ENCODE results near the gene CLEC9A. TPM values are rescaled to one million over a fixed set of nuclear protein-coding genes. Genes with fewer than 3 reads are reported as not detected.

Gene CLEC9A
- under 1 TPM in 3 of 6 donors, not detected in 3; 0.31 to 0.89 (median 0.57) TPM for total RNA-seq

DNA sequence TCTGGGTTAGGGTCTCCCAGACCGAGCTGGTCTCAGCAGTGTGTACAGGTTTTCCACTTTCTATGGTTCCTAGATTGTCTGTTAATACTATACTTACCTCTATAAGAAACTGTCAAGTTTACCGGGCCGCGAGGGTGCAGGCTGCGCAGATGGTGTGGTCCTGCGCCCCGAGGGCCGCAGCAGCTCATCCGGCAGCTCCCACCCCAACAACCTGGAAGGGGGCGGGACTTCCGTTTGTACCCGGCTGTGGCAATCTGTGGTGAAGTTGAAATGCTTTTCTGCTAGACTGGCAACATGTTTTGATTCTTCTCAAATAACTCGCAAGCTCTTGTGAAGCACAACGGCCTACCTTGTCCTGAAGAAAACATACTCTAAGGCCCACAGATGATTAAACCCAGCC, at the start of gene CLEC9A:
TSS of gene CLEC9A (plus strand) at position 237 of the 400 bp plus-strand sequence. CDS start 22,006 bp downstream, outside the sequence.
- 78 to 91% methylated on average over 14 of the region's 14 CpGs for WGBS, 2 donors
- no peaks in the 10 kb centered on the region for H3K27me3 ChIP-seq
- DNase-seq (peak in 1 of 2 donors; percentile 48), ATAC-seq (ENCODE audit: low FRiP score in 2 of 2) (no peak)
- H3K9me3 ChIP-seq: no peaks in the 10 kb centered on the region
- H3K27ac ChIP-seq: peak within 1 kb of the TSS in 2 of 4 donors; percentile 17 to 32
- no peak within 1 kb of the TSS for H3K4me3 ChIP-seq
- peaks cover 0 to 14% (median 6%) of the 10 kb centered on the region in 4 donors for H3K4me1 ChIP-seq
- no peaks in the 10 kb centered on the region for H3K36me3 ChIP-seq
- no peak for TF ChIP-seq POLR2A (IDR thresholded peaks at IDR 0.05)
- no peak for TF ChIP-seq CTCF (IDR thresholded peaks at IDR 0.05)
- no peak for TF ChIP-seq EP300 (IDR thresholded peaks at IDR 0.05)
- no peak for TF ChIP-seq POLR2AphosphoS5 (IDR thresholded peaks at IDR 0.05)

DNA sequence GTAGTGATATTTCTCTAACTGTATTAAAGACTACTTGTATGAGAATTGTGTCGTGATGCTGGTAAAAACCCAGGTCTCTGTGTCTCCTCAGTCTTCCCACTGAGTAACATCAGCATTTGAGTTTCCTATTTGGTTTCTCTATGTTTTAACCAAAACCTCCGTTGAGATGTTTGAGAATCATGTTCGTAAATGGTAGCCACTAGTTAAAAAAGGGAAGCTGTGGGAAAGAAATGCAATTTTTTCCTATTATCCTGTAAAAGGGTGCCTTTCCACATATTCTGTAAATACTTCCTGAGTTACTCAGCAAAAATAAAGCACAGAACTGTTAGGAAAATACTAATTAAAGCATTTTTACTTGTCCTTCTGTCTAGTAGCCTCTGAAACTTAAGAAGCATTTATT, 38.6 kb upstream of the CLEC9A start:
- Histone ChIP-seq H3K27me3 (no peaks in the 10 kb centered on the region), H3K4me1 (no peaks in the 10 kb centered on the region), H3K9me3 (no peaks in the 10 kb centered on the region), H3K36me3 (no peaks in the 10 kb centered on the region), H3K4me3 (no peak overlapping the region), H3K27ac (no peak overlapping the region)
- DNase-seq (no peak), ATAC-seq (ENCODE audit: low FRiP score in 2 of 2) (no peak)
- 56 to 62% methylated on average over 3 of the region's 3 CpGs for WGBS, 2 donors
- no peak for TF ChIP-seq POLR2AphosphoS5 (IDR thresholded peaks at IDR 0.05)
- no peak for TF ChIP-seq EP300 (IDR thresholded peaks at IDR 0.05)
- TF ChIP-seq CTCF (IDR thresholded peaks at IDR 0.05): no peak
- no peak for TF ChIP-seq POLR2A (IDR thresholded peaks at IDR 0.05)

GRCh38 chr12:9992296-9992695, 38.2 kb upstream of the CLEC9A start:
- no peak for ATAC-seq (ENCODE audit: low FRiP score in 2 of 2)
- WGBS, 2 donors: 72 to 74% methylated on average over 4 of the region's 4 CpGs

GRCh38 chr12:9999016-9999415, 31.5 kb upstream of the CLEC9A start, which contains the start of gene CLEC1B:
CLEC1B (minus strand) TSS chr12:9999121; CDS start chr12:9999100, 21 bp downstream.
- ATAC-seq (ENCODE audit: low FRiP score in 2 of 2): no peak
- no peaks in the 10 kb centered on the region for H3K27me3 ChIP-seq
- no peaks in the 10 kb centered on the region for H3K4me1 ChIP-seq
- H3K36me3 ChIP-seq: no peaks in the 10 kb centered on the region
- TF ChIP-seq POLR2A (IDR thresholded peaks at IDR 0.05): no peak
- H3K9me3 ChIP-seq: no peaks in the 10 kb centered on the region
- no peak within 1 kb of the TSS for H3K27ac ChIP-seq
- no peak for DNase-seq
- 90 to 92% methylated on average over 3 of the region's 3 CpGs for WGBS, 2 donors
- H3K4me3 ChIP-seq: no peak within 1 kb of the TSS

More at GRCh38 chr12:9992296-9992695, 38.2 kb upstream of the CLEC9A start:
- no peak overlapping the region for H3K27ac ChIP-seq
- H3K9me3 ChIP-seq: no peaks in the 10 kb centered on the region
- no peak for TF ChIP-seq POLR2A (IDR thresholded peaks at IDR 0.05)
- no peaks in the 10 kb centered on the region for H3K27me3 ChIP-seq
- no peak overlapping the region for H3K4me3 ChIP-seq
- no peaks in the 10 kb centered on the region for H3K4me1 ChIP-seq
- no peaks in the 10 kb centered on the region for H3K36me3 ChIP-seq
- DNase-seq: no peak

- Histone ChIP-seq H3K27me3 (no peaks in the 10 kb centered on the region), H3K36me3 (no peaks in the 10 kb centered on the region), H3K9me3 (no peaks in the 10 kb centered on the region), H3K4me1 (no peaks in the 10 kb centered on the region), H3K27ac (no peak overlapping the region), H3K4me3 (no peak overlapping the region)
- ATAC-seq (ENCODE audit: low FRiP score in 2 of 2): no peak
- 71 to 81% methylated on average over 4 of the region's 4 CpGs for WGBS, 2 donors
- TF ChIP-seq EP300 (IDR thresholded peaks at IDR 0.05) (no peak), CTCF (IDR thresholded peaks at IDR 0.05) (no peak), POLR2A (IDR thresholded peaks at IDR 0.05) (no peak), POLR2AphosphoS5 (IDR thresholded peaks at IDR 0.05) (no peak)
- no peak for DNase-seq
Measured at GRCh38 chr12:10001171-10001776, 29.2 kb upstream of the CLEC9A start.
